HG03439 (cell line): ENCODE data around the gene SECISBP2L.

Experiments used
- ATAC-seq: cut with Tn5 transposase; IDR thresholded peaks from one replicate; pipeline ENCODE4 v1.9.1; 2021; ENCODE audit warnings: mild to moderate bottlenecking, moderate library complexity; ENCODE audit not compliant: unreplicated experiment

The SECISBP2L gene

GRCh38 chr15:49059491-49059890 is 13.2 kb upstream of the SECISBP2L start:
- no peak for ATAC-seq

- no peak for ATAC-seq
These were observed 12.3 kb upstream of the SECISBP2L start for GRCh38 chr15:49058559-49058958.

GRCh38 chr15:49055630-49056029 is 9.4 kb upstream of the SECISBP2L start:
- no peak for ATAC-seq

- no peak for ATAC-seq
These were observed 6.4 kb upstream of the SECISBP2L start for GRCh38 chr15:49052662-49053061.

GRCh38 chr15:49047456-49047855 is 1.2 kb upstream of the SECISBP2L start:
- ATAC-seq = no peak

- peak; percentile 40 for ATAC-seq
These were observed 461 bp downstream of the SECISBP2L start for GRCh38 chr15:49045751-49046219.

- ATAC-seq = no peak
These were observed 1.3 kb downstream of the SECISBP2L start for GRCh38 chr15:49044766-49045606.

- no peak for ATAC-seq
These were observed 2.2 kb downstream of the SECISBP2L start for GRCh38 chr15:49044002-49044401.

- ATAC-seq = no peak
These were observed 4.1 kb downstream of the SECISBP2L start for GRCh38 chr15:49042165-49042564.

GRCh38 chr15:49041426-49041825 is 4.8 kb downstream of the SECISBP2L start:
- no peak for ATAC-seq

GRCh38 chr15:49040151-49040550 is 6.1 kb downstream of the SECISBP2L start:
- no peak for ATAC-seq

GRCh38 chr15:49038382-49038781 is 7.9 kb downstream of the SECISBP2L start:
- ATAC-seq = no peak

- no peak for ATAC-seq
These were observed 8.7 kb downstream of the SECISBP2L start for GRCh38 chr15:49037546-49037940.

- ATAC-seq = no peak
These were observed 9.3 kb downstream of the SECISBP2L start for GRCh38 chr15:49036650-49037545.

GRCh38 chr15:49035825-49036224 is 10.4 kb downstream of the SECISBP2L start:
- no peak for ATAC-seq

- no peak for ATAC-seq
These were observed 13.6 kb downstream of the SECISBP2L start for GRCh38 chr15:49032601-49033145.

GRCh38 chr15:49031804-49032203 is 14.4 kb downstream of the SECISBP2L start:
- no peak for ATAC-seq

- no peak for ATAC-seq
These were observed 19.5 kb downstream of the SECISBP2L start for GRCh38 chr15:49026700-49027099.

GRCh38 chr15:49024840-49025239 is 21.4 kb downstream of the SECISBP2L start:
- peak; percentile 72 for ATAC-seq

- ATAC-seq = peak; percentile 75
These were observed 22.9 kb downstream of the SECISBP2L start for GRCh38 chr15:49023354-49023753.

GRCh38 chr15:49015896-49016295 is 30.4 kb downstream of the SECISBP2L start:
- no peak for ATAC-seq
